HG03378 (cell line): Measurements from ENCODE around the gene CAMSAP3.

Source experiments
- ATAC-seq: cut with Tn5 transposase; IDR thresholded peaks from one replicate; pipeline ENCODE4 v1.9.1; 2021; ENCODE audit warnings: mild to moderate bottlenecking, moderate library complexity; ENCODE audit not compliant: unreplicated experiment

The CAMSAP3 gene

GRCh38 chr19:7612282-7613274 is 16.9 kb downstream of the CAMSAP3 start:
- no peak for ATAC-seq

GRCh38 chr19:7614859-7615741 is 19.4 kb downstream of the CAMSAP3 start:
- ATAC-seq, result no peak

GRCh38 chr19:7617172-7617571 is 21.5 kb downstream of the CAMSAP3 start:
- ATAC-seq, result no peak

GRCh38 chr19:7617735-7618134 is 22.1 kb downstream of the CAMSAP3 start:
- ATAC-seq, result no peak

GRCh38 chr19:7618348-7618747 is 22.7 kb downstream of the CAMSAP3 start:
- ATAC-seq, result no peak

GRCh38 chr19:7618771-7619510 is 23.3 kb downstream of the CAMSAP3 start:
- no peak for ATAC-seq

GRCh38 chr19:7619671-7620441 is 24.2 kb downstream of the CAMSAP3 start:
- ATAC-seq, result no peak

- no peak for ATAC-seq
These were observed 25.1 kb downstream of the CAMSAP3 start for GRCh38 chr19:7620442-7621412.

GRCh38 chr19:7622933-7623685 is 27.4 kb downstream of the CAMSAP3 start:
- ATAC-seq, result no peak

- ATAC-seq, result no peak
These were observed 28.3 kb downstream of the CAMSAP3 start for GRCh38 chr19:7623725-7624603.

- ATAC-seq, result no peak
These were observed 29.1 kb downstream of the CAMSAP3 start for GRCh38 chr19:7624810-7625209.

- ATAC-seq, result no peak
These were observed 30.2 kb downstream of the CAMSAP3 start for GRCh38 chr19:7625763-7626372.

- ATAC-seq, result no peak
These were observed 31.5 kb downstream of the CAMSAP3 start for GRCh38 chr19:7627166-7627565.

GRCh38 chr19:7628589-7629311 is 33.1 kb downstream of the CAMSAP3 start:
- no peak for ATAC-seq

- peak; percentile 73 for ATAC-seq
These were observed 33.8 kb downstream of the CAMSAP3 start, which contains the start of the genes PET100 and XAB2 for GRCh38 chr19:7629347-7630054. TSS of gene PET100 (plus strand) at chr19:7629793. CDS start at chr19:7629834, 41 bp downstream. TSS of gene XAB2 (minus strand) at chr19:7629545. CDS start at chr19:7629527, 18 bp downstream.
